ENCODE measurements around the gene PEX5L. TPM values are rescaled to one million over a fixed set of nuclear protein-coding genes. Genes with fewer than 3 reads are reported as not detected.
A peak's percentile ranks its signal among the peaks of the same experiment; 100 is the strongest.

The PEX5L gene
- total RNA-seq, 1 donor from 2014 or later, result 1.0 TPM

DNA sequence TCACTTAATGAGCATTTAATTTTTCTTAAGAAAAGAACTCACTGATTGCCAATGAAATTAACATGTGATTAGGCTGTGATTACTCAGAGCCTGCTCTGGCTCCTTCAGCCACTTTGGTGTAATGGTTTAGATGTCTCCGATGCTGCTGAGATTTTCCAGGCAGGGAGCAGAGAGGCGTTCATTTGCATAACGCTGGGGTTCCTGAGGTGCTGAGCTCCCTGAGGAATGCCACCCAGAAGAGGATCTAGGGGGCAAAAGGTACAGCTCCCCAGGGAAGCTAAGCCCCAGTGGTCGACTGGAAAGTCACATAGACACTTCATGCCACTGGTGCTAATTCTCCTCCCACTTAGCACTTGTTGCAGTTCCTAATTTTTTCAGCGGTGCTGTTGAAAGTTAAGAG is 264.4 kb downstream of the PEX5L start:
- Mint-ChIP-seq H3K27me3 (no peaks in the 10 kb centered on the region), H3K4me3 (ENCODE audit: low read depth) (no peak overlapping the region), H3K27ac (no peak overlapping the region), H3K9me3 (ENCODE audit: low read depth) (peaks cover 6% of the 10 kb centered on the region), H3K36me3 (ENCODE audit: insufficient read depth) (peaks cover 17% of the 10 kb centered on the region), H3K4me1 (ENCODE audit: low read depth) (peaks cover 3% of the 10 kb centered on the region)
- no peak for TF ChIP-seq CTCF (IDR thresholded peaks at IDR 0.05; ENCODE audit: unreplicated experiment)
- no peak for DNase-seq (ENCODE audit: low spot score, unreplicated experiment)

GRCh38 chr3:179771797-179772196 is 264.9 kb downstream of the PEX5L start:
- DNase-seq (ENCODE audit: low spot score, unreplicated experiment), result no peak
- H3K4me3 Mint-ChIP-seq (ENCODE audit: low read depth), result no peak overlapping the region
- H3K27me3 Mint-ChIP-seq, result no peaks in the 10 kb centered on the region
- TF ChIP-seq CTCF (IDR thresholded peaks at IDR 0.05; ENCODE audit: unreplicated experiment), result no peak
- peaks cover 20% of the 10 kb centered on the region for H3K36me3 Mint-ChIP-seq (ENCODE audit: insufficient read depth)
- no peak overlapping the region for H3K27ac Mint-ChIP-seq
- H3K9me3 Mint-ChIP-seq (ENCODE audit: low read depth), result peaks cover 6% of the 10 kb centered on the region
- peaks cover 3% of the 10 kb centered on the region for H3K4me1 Mint-ChIP-seq (ENCODE audit: low read depth)

- Mint-ChIP-seq H3K4me3 (ENCODE audit: low read depth) (no peak overlapping the region), H3K9me3 (ENCODE audit: low read depth) (no peaks in the 10 kb centered on the region), H3K27me3 (no peaks in the 10 kb centered on the region), H3K36me3 (ENCODE audit: insufficient read depth) (peaks cover 15% of the 10 kb centered on the region), H3K4me1 (ENCODE audit: low read depth) (peaks cover 3% of the 10 kb centered on the region), H3K27ac (no peak overlapping the region)
- DNase-seq (ENCODE audit: low spot score, unreplicated experiment), result no peak
- TF ChIP-seq CTCF (IDR thresholded peaks at IDR 0.05; ENCODE audit: unreplicated experiment), result no peak
Observed at GRCh38 chr3:179769411-179770247, 267.1 kb downstream of the PEX5L start.

DNA sequence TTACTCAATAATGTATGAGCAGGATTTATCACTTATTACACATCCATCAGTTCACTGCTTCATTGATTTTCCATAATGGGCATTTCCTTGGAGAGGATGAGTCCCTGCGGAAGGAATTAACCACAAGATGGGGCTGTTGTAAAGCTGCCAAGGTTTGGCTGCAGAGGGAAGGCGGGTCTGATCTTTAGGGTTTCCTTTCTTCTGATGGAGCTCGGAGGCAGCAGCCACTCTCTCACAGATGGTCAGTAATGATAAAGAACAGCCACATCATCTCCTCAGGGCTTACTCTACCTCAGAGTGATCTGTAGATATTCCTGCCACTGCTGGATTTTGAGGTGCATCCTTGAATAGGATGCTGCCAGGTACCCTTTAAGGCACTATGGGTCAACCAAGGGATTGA is 268.7 kb downstream of the PEX5L start:
- DNase-seq (ENCODE audit: low spot score, unreplicated experiment), result peak; percentile 12
- Mint-ChIP-seq H3K9me3 (ENCODE audit: low read depth) (no peaks in the 10 kb centered on the region), H3K4me1 (ENCODE audit: low read depth) (peaks cover 3% of the 10 kb centered on the region), H3K27ac (no peak overlapping the region), H3K27me3 (no peaks in the 10 kb centered on the region), H3K36me3 (ENCODE audit: insufficient read depth) (peaks cover 8% of the 10 kb centered on the region), H3K4me3 (ENCODE audit: low read depth) (no peak overlapping the region)
- peak; percentile 70 for TF ChIP-seq CTCF (IDR thresholded peaks at IDR 0.05; ENCODE audit: unreplicated experiment)

DNA sequence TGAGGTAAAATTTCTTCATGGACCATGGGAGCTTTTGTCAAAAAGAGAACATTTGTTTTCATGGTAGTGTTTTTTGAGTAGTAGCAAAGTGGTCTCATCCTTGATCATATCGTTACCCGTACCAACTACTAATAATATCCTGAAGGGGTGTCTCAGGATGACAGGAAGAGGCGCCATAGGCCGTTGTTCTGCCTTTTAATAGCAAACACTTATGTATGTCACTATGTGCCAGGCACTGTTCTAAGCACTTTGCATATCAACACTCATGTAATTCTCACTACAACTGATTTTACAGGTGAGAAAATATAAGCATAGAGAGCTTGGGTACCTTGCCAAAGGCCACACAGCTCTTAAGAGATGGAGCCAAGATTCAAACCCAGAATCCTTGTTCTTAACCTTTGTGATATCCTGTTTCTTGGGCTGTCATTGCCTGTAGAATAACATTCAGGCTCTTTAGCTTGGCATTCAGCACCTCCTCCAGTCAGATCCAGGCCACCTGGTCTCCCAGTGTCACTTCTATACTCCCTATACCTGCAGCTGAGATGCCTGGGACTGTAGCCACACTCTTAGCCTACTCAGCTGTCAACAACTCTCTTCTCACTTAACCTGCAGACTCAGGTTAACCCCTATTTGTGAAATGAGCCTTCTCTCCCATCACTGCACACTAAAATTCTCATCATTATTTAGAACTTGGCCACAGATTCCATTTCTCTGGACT is 270.2 kb downstream of the PEX5L start:
- DNase-seq (ENCODE audit: low spot score, unreplicated experiment), result no peak
- no peak for TF ChIP-seq CTCF (IDR thresholded peaks at IDR 0.05; ENCODE audit: unreplicated experiment)
- Mint-ChIP-seq H3K36me3 (ENCODE audit: insufficient read depth) (peaks cover 13% of the 10 kb centered on the region), H3K4me3 (ENCODE audit: low read depth) (no peak overlapping the region), H3K27ac (no peak overlapping the region), H3K9me3 (ENCODE audit: low read depth) (no peaks in the 10 kb centered on the region), H3K4me1 (ENCODE audit: low read depth) (no peaks in the 10 kb centered on the region), H3K27me3 (no peaks in the 10 kb centered on the region)

All from progenitor cell of endocrine pancreas (in vitro differentiated cells).